GM18951 (cell line): ENCODE measurements around the gene FER.

Experiments used
- POLR2A ChIP-seq: IDR thresholded peaks from 4 replicates; pipeline ENCODE4 v1.6.1; 2011; ENCODE audit warnings: mild to moderate bottlenecking; ENCODE audit not compliant: insufficient read length, insufficient read depth; ENCODE audit errors: extremely low read depth
- in situ Hi-C: fragments of 300-500 bp; cut with MboI; formaldehyde crosslinking; loops from one replicate; pipeline ENCODE4 v1.12.0; 2022; ENCODE audit warnings: low sequenced_read_pairs, mixed read lengths, inconsistent platforms; ENCODE audit not compliant: unreplicated experiment

Gene FER

GRCh38 chr5:108729242-108729615 lies 18.5 kb upstream of the FER start:
- no peak for TF ChIP-seq POLR2A
- in situ Hi-C loops, result no loop called here

GRCh38 chr5:108730617-108731340 lies 16.9 kb upstream of the FER start:
- TF ChIP-seq POLR2A, result no peak

GRCh38 chr5:108735790-108736189 lies 11.9 kb upstream of the FER start:
- no peak for TF ChIP-seq POLR2A
- in situ Hi-C loops, result no loop called here

More at GRCh38 chr5:108730617-108731340, 16.9 kb upstream of the FER start:
- in situ Hi-C loops, result no loop called here

GRCh38 chr5:108736855-108737254 lies 10.8 kb upstream of the FER start:
- no peak for TF ChIP-seq POLR2A
- in situ Hi-C loops, result no loop called here

GRCh38 chr5:108739376-108739775 lies 8.3 kb upstream of the FER start:
- TF ChIP-seq POLR2A, result no peak

GRCh38 chr5:108739906-108740305 lies 7.8 kb upstream of the FER start:
- TF ChIP-seq POLR2A, result no peak
- in situ Hi-C loops, result no loop called here

More at GRCh38 chr5:108739376-108739775, 8.3 kb upstream of the FER start:
- in situ Hi-C loops, result no loop called here

- in situ Hi-C loops, result no loop called here
- no peak for TF ChIP-seq POLR2A
Measured at GRCh38 chr5:108743319-108743718, 4.4 kb upstream of the FER start.

GRCh38 chr5:108743846-108744245 lies 3.9 kb upstream of the FER start:
- TF ChIP-seq POLR2A, result no peak
- in situ Hi-C loops, result no loop called here

GRCh38 chr5:108747111-108747773 lies 455 bp upstream of the FER start:
- in situ Hi-C loops, result no loop called here

GRCh38 chr5:108748401-108749127 lies 867 bp downstream of the FER start:
- in situ Hi-C loops, result no loop called here
- peak; percentile 99 for TF ChIP-seq POLR2A

More at GRCh38 chr5:108747111-108747773, 455 bp upstream of the FER start:
- no peak for TF ChIP-seq POLR2A

GRCh38 chr5:108749128-108749861 lies 1.6 kb downstream of the FER start:
- no peak for TF ChIP-seq POLR2A
- in situ Hi-C loops, result no loop called here

GRCh38 chr5:108753331-108753730 lies 5.6 kb downstream of the FER start:
- in situ Hi-C loops, result no loop called here
- no peak for TF ChIP-seq POLR2A

- in situ Hi-C loops, result no loop called here
- TF ChIP-seq POLR2A, result no peak
Measured at GRCh38 chr5:108753877-108754276, 6.2 kb downstream of the FER start.

GRCh38 chr5:108760512-108760911 lies 12.8 kb downstream of the FER start:
- no peak for TF ChIP-seq POLR2A
- in situ Hi-C loops, result no loop called here
